Putamen (tissue), 1 donor: ENCODE results near the gene UGT1A7.

Experiments
- DNase-seq: peaks from one replicate; pipeline ENCODE4 v3.0.0-alpha.2; 2016; ENCODE audit warnings: low spot score

Gene UGT1A7

GRCh38 chr2:233817995-233818638, 136.4 kb downstream of the UGT1A7 start:
- no peak for DNase-seq

GRCh38 chr2:233818639-233819621, 137.2 kb downstream of the UGT1A7 start:
- no peak for DNase-seq

DNA sequence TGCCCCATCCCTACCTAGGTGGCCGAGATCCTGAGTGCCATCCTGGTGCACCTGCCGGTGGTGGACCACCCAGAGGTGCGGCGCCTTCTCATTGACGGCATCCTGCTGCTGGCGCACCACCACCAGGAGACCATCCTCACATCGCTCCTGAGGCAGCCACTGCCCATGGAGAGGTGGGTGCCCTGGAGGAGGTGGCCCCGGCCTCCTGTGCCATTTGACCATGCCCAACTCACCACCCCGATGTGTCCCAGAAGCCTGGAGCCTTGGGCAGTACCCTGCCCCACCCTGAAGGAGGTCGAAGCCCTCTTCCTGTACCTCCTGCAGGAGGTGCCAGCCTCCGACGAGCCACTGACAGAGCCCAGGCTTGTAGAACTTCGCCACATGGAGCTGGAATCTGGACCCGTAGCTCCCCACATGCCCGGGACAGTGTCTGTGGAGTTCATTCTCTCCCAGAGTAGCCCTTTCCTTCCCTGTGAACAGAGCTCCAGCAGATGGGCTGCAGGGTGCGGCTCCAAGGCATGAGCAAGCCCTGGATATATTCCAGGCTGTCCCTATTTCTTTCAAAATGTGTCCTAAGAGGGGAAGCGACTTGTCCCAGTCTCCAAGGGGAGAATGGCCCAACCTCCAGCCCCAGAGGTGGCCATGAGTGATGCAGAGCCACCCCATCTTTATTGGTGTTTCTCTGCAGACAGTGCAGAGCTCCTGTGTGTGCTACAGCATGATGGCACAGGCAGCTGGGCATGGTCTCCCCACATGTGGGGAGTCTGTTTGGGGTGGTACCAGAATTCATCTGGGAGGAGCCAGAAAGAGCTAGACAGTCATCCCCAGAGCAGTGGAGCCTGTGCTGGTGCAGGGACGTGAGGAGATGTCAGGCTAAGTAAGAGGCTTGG, 138.4 kb downstream of the UGT1A7 start:
- no peak for DNase-seq

DNA sequence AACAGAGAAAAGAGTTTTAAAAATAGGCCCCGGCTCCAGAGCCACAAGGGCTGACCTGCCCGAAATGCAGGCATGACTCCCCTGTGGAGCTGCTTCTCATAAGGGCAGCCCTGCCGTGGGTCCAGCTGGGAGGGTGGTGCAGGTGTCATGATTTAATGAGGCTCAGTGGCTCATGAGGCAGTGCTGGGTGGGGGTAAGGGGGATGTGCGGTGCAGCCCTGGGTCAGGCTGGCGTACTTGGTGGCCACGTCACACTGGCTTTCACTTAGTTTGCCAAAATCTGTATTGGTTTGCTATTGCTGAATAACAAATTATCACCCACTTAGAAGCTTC, 139.0 kb downstream of the UGT1A7 start:
- no peak for DNase-seq

GRCh38 chr2:233821196-233821595, 139.5 kb downstream of the UGT1A7 start:
- no peak for DNase-seq

DNA sequence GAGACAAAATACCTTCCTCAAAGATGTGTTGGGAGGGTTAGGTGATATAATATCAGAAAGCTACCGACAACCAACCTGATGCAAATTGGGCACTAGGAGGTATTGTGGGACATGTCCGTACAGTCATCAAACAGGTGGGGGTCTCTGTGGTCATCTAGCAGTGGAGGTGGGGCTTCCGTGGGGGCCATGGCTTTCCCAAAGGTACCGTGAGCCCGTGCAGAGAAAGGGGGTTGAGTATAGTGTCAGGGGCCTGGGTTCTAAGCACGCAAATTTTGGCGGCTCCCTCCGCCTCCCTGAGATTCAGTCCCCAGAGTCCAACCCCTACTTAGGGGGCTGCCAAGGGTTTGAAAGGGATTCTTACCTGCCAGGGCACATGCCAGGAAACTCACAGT, 140.0 kb downstream of the UGT1A7 start:
- no peak for DNase-seq

- no peak for DNase-seq
These were observed 140.5 kb downstream of the UGT1A7 start for GRCh38 chr2:233822101-233822771.
